Breast epithelium (tissue), 4 donors: ENCODE data around the gene LIF. TPM values are rescaled to one million over a fixed set of nuclear protein-coding genes. Genes with fewer than 3 reads are reported as not detected.

ENCODE experiments used
- DNase-seq, 2 donors: peaks; one replicate each; pipeline ENCODE4 v3.0.0-alpha.2; 2019; ENCODE audit warnings: low spot score in 2 of 2
- H3K27ac ChIP-seq, 2 donors: fragments of 200-600 bp; sonication (generic) in 1 of 2; one replicate each; pipeline ENCODE4 v1.5.1; 2016 to 2019; ENCODE audit warnings: mild to moderate bottlenecking in 1 of 2
- H3K27me3 ChIP-seq, 2 donors: fragments of 200-600 bp; sonication (generic) in 1 of 2; one replicate each; pipeline versions ENCODE4 v1.5.1 to v1.6.0; 2017 to 2019; ENCODE audit warnings: control low read depth in 1 of 2, mild to moderate bottlenecking in 1 of 2
- H3K36me3 ChIP-seq: fragments of 200-600 bp; one replicate; pipeline ENCODE4 v1.5.1; 2019
- H3K4me1 ChIP-seq, 2 donors: fragments of 200-600 bp; sonication (generic); one replicate each; pipeline ENCODE4 v1.5.1; 2016 to 2019; ENCODE audit warnings: control low read depth in 1 of 2
- H3K4me3 ChIP-seq, 3 donors: fragments of 200-600 bp; sonication (generic); 1 replicate in 2 of 3; 2 replicates in 1 of 3; pipeline ENCODE4 v1.5.1; 2016 to 2019; ENCODE audit warnings: mild to moderate bottlenecking in 3 of 3, moderate library complexity in 2 of 3
- H3K9me3 ChIP-seq, 2 donors: fragments of 200-600 bp; sonication (generic) in 1 of 2; one replicate each; pipeline ENCODE4 v1.5.1; 2016 to 2019; ENCODE audit warnings: control low read depth in 1 of 2
- POLR2A ChIP-seq: fragments of 450-650 bp; IDR thresholded peaks from one replicate; pipeline ENCODE4 v1.6.1; 2016; ENCODE audit warnings: antibody characterized with exemption, mild to moderate bottlenecking, moderate library complexity
- POLR2AphosphoS5 ChIP-seq, 3 donors: sonication (generic); formaldehyde crosslinking; IDR thresholded peaks; one replicate each; pipeline ENCODE4 v1.6.1; 2017; ENCODE audit warnings: antibody characterized with exemption in 3 of 3
- intact Hi-C: fragments of 100-400 bp; cut with DNase I; formaldehyde crosslinking; loops from one replicate; pipeline ENCODE4 v1.15.1; 2023; ENCODE audit warnings: low total_unique reads
- total RNA-seq, 3 donors: library from RNA; depleted of rRNA; stranded (reverse); fragments of >200 nt; gene quantifications; one replicate each; pipeline ENCODE4 v1.1.0, GENCODE V29; 2016
- TF ChIP-seq, protein P1 (sequence below), 3 donors: fragments of 450-650 bp; IDR thresholded peaks; one replicate each; pipeline ENCODE4 v1.5.1; 2016 to 2017; ENCODE audit warnings: antibody characterized with exemption in 3 of 3, mild to moderate bottlenecking in 3 of 3, moderate library complexity in 3 of 3

Gene LIF
- total RNA-seq, 3 donors from 2014 or later: 1.4 to 9.5 (median 1.6) TPM

DNA sequence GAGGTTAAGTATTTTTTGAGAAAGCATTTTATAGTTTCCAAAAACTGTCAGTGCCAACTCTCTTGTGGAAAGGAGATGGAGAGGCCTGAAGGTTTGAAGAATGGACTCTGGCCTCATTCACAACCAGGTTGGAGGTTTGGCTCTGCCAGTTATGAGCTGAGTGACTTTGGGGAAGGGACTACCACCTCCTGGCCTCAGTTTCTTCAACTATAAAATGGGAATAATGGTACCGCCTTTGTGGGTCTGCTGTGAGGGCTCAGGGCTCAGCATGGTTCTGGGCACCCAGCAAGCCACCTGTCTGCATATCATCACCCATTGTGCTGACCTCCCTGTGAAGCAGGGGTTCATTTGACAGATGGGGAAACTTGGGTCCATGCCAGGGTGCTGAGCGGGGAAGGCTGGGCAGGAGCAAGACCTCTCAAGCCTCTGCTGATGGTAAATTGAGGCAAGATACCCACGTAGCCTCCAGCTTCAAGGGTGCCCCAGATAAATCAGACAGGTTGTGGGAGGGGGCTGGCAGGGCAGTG, 3.5 kb upstream of the LIF start:
- no peak for DNase-seq
- intact Hi-C loops: no loop called here
- Histone ChIP-seq H3K9me3 (no peaks in the 10 kb centered on the region), H3K27me3 (no peaks in the 10 kb centered on the region), H3K36me3 (no peaks in the 10 kb centered on the region), H3K4me3 (no peak overlapping the region), H3K4me1 (peaks cover 0 to 9% of the 10 kb centered on the region in 2 donors), H3K27ac (no peak overlapping the region)
- TF ChIP-seq POLR2A (no peak), POLR2AphosphoS5 (IDR thresholded peaks at IDR 0.05) (no peak)
- TF ChIP-seq, protein P1, sequence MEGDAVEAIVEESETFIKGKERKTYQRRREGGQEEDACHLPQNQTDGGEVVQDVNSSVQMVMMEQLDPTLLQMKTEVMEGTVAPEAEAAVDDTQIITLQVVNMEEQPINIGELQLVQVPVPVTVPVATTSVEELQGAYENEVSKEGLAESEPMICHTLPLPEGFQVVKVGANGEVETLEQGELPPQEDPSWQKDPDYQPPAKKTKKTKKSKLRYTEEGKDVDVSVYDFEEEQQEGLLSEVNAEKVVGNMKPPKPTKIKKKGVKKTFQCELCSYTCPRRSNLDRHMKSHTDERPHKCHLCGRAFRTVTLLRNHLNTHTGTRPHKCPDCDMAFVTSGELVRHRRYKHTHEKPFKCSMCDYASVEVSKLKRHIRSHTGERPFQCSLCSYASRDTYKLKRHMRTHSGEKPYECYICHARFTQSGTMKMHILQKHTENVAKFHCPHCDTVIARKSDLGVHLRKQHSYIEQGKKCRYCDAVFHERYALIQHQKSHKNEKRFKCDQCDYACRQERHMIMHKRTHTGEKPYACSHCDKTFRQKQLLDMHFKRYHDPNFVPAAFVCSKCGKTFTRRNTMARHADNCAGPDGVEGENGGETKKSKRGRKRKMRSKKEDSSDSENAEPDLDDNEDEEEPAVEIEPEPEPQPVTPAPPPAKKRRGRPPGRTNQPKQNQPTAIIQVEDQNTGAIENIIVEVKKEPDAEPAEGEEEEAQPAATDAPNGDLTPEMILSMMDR (IDR thresholded peaks at IDR 0.05): no peak

DNA sequence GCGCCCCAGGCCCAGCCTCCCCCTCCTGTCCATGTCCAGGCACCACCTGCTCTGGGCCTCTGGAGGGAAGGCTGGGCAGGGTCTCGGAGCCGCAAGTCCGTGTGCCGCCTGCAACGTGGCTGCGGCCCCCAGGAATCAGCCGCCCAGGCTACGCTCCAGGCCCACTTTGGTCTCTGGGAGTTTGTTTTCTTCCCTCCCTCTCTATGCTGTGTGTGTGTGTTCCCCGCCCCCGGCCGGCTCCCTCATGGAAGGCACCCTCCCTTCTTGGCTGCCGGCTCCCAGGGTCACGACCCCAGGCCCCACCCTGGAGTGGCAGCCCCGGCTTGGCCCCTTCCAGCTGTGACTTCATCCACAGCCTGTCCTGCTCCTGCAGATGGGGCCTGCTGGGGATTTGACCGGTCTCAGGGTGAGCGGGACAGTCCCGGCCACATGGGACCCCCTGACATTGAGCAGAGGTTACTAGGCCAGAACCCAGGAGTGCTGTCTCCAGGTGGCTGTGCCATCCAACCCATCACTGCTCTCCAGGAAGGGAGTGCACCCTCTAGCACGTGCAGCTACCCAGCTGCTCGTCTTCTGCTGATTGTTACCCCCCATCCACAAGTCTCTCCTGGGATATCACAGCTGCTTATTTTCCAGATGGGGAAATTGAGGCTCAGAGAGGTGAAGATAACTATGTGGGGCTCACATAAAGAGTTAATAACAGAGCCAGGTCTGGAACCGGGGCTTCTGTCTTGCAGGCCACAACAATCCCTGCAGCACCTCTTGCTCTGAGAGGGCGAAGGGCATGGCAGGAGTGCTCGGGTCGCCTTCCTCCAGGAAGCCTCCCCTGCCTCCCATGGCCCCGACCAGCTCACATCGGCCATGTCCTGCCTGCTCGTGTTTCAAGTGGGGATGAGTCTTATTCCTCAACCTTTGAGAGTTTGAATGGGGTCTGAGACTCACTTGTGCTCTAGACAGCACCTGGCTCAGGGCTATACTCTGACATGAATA, 2.8 kb upstream of the LIF start:
- Histone ChIP-seq H3K27me3 (no peaks in the 10 kb centered on the region), H3K27ac (peak overlapping the region in 1 of 2 donors; percentile 48), H3K36me3 (no peaks in the 10 kb centered on the region), H3K4me3 (peak overlapping the region in 2 of 3 donors; percentile 14 to 31), H3K9me3 (no peaks in the 10 kb centered on the region), H3K4me1 (peaks cover 0 to 9% of the 10 kb centered on the region in 2 donors)
- DNase-seq: no peak
- intact Hi-C loops: no loop called here
- TF ChIP-seq POLR2A (no peak), POLR2AphosphoS5 (IDR thresholded peaks at IDR 0.05) (no peak)
- TF ChIP-seq, protein P1 (IDR thresholded peaks at IDR 0.05): no peak

DNA sequence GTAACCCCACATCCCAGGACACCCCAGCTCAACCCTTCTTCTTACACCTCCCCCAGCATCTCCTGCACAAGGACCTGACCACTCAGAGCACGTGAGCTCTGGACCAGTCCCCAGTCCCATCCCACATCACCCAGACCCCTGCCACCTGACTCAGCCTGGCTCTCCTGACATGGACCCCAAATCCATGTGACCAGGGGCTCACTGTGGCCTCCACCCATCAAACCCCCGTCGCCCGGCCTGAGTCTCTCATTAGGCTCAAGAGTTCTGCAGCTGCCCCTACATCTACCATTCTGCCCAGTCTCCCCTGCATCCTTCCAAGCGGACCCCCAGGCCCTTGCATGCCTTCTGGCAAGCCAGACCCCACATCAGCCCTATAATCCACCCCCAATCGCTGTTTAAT, 1.9 kb upstream of the LIF start:
- no peak for DNase-seq
- Histone ChIP-seq H3K36me3 (no peaks in the 10 kb centered on the region), H3K9me3 (no peaks in the 10 kb centered on the region), H3K27me3 (no peaks in the 10 kb centered on the region), H3K4me3 (peak overlapping the region in 2 of 3 donors; percentile 14 to 31), H3K27ac (peak overlapping the region in 1 of 2 donors; percentile 48), H3K4me1 (peaks cover 0 to 9% of the 10 kb centered on the region in 2 donors)
- TF ChIP-seq POLR2AphosphoS5 (IDR thresholded peaks at IDR 0.05) (no peak), POLR2A (no peak)
- TF ChIP-seq, protein P1 (IDR thresholded peaks at IDR 0.05): no peak
- intact Hi-C loops: no loop called here

DNA sequence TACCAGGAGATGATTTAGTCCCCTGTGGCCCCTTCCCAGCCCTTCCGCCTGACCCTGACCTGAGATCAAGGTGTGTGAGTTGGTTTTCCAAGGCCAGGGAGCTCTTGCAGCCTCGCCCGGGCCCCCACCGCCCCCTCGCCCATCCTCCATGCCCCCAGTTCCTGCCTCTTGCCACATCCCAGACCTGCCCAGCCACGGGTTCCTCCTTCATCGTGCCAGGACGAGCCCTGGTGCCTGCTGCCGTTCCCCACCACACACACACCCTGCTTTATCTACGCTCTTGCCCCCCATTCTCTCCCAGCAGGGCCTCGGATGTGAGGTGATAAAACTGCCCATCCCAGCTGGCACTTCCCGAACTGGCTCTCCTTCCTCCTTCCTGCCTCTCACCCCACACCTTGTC, 1.4 kb upstream of the LIF start:
- TF ChIP-seq POLR2A: no peak
- TF ChIP-seq, protein P1 (IDR thresholded peaks at IDR 0.05): no peak
- TF ChIP-seq POLR2AphosphoS5 (IDR thresholded peaks at IDR 0.05): no peak
- intact Hi-C loops: no loop called here
- peaks cover 0 to 9% of the 10 kb centered on the region in 2 donors for H3K4me1 ChIP-seq
- H3K36me3 ChIP-seq: no peaks in the 10 kb centered on the region
- no peaks in the 10 kb centered on the region for H3K9me3 ChIP-seq
- DNase-seq: no peak
- no peak overlapping the region for H3K4me3 ChIP-seq
- no peak overlapping the region for H3K27ac ChIP-seq
- no peaks in the 10 kb centered on the region for H3K27me3 ChIP-seq

DNA sequence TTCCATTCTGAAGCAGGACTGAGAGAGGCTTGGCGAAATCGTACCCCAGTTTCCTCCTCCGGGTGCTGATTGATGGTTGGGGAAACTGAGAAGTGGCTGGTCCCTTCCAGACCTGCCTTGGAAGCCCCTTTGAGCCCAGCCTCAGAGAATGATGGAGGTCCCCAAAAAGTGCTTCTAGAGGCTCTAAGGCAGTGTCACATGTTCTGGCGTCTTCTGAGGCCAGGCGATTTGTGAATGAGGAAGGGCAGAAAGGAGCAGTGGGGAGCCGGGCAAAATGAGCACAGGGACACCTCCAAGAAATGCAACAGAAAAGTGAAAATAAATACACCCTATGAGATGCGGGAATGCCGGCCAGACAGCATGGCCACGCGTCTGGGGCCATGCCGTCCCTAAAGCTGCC, 1.0 kb upstream of the LIF start:
- no peaks in the 10 kb centered on the region for H3K36me3 ChIP-seq
- no peaks in the 10 kb centered on the region for H3K9me3 ChIP-seq
- no peak for DNase-seq
- H3K27ac ChIP-seq: no peak overlapping the region
- H3K4me3 ChIP-seq: peak overlapping the region in 1 of 3 donors; percentile 77
- TF ChIP-seq POLR2A (no peak), POLR2AphosphoS5 (IDR thresholded peaks at IDR 0.05) (no peak)
- TF ChIP-seq, protein P1 (IDR thresholded peaks at IDR 0.05): no peak
- intact Hi-C loops: no loop called here
- no peaks in the 10 kb centered on the region for H3K27me3 ChIP-seq
- peaks cover 0 to 9% of the 10 kb centered on the region in 2 donors for H3K4me1 ChIP-seq
